Osteoblast (primary cell): ENCODE data around the gene BICD2. TPM values are rescaled to one million over a fixed set of nuclear protein-coding genes. Genes with fewer than 3 reads are reported as not detected.
A peak's percentile ranks its signal among the peaks of the same experiment; 100 is the strongest.

Source experiments
- DNase-seq: peaks from one replicate; pipeline ENCODE4 v3.0.0; 2011; ENCODE audit warnings: low spot score, mixed read lengths; ENCODE audit not compliant: insufficient read length; ENCODE audit errors: missing footprints
- H2AFZ ChIP-seq: 2 replicates; pipeline ENCODE4 v1.6.0; 2011; ENCODE audit warnings: mild to moderate bottlenecking, low read length
- H3K27ac ChIP-seq: 2 replicates; pipeline ENCODE4 v1.5.1; 2011; ENCODE audit warnings: mild to moderate bottlenecking, low read depth, low read length, moderate library complexity
- H3K27me3 ChIP-seq: 2 replicates; pipeline ENCODE4 v1.6.0; 2012; ENCODE audit warnings: mild to moderate bottlenecking, control low read depth, inconsistent platforms, low read length, moderate library complexity; ENCODE audit not compliant: insufficient read depth
- H3K36me3 ChIP-seq: 2 replicates; pipeline ENCODE4 v1.5.1; 2011; ENCODE audit warnings: mild to moderate bottlenecking, low read length, control low read depth, moderate library complexity; ENCODE audit not compliant: insufficient read depth
- H3K4me1 ChIP-seq: 2 replicates; pipeline ENCODE4 v1.5.1; 2011; ENCODE audit warnings: mild to moderate bottlenecking, low read length, control low read depth, moderate library complexity; ENCODE audit not compliant: insufficient read depth
- H3K4me2 ChIP-seq: 2 replicates; pipeline ENCODE4 v1.6.0; 2011; ENCODE audit warnings: mild to moderate bottlenecking, low read length; ENCODE audit not compliant: insufficient read depth
- H3K4me3 ChIP-seq: fragments of 200-600 bp; sonication (generic); 3 replicates; pipeline ENCODE4 v1.5.1; 2012; ENCODE audit warnings: mild to moderate bottlenecking, low read length, inconsistent platforms; ENCODE audit not compliant: insufficient read depth
- H3K79me2 ChIP-seq: 2 replicates; pipeline ENCODE4 v1.6.0; 2012; ENCODE audit warnings: mild to moderate bottlenecking, low read length, control low read depth, inconsistent platforms; ENCODE audit not compliant: insufficient read depth
- H3K9me3 ChIP-seq: 2 replicates; pipeline ENCODE4 v1.5.1; 2011; ENCODE audit warnings: low read depth, low read length, control low read depth
- H4K20me1 ChIP-seq: 2 replicates; pipeline ENCODE4 v1.6.0; 2012; ENCODE audit warnings: mild to moderate bottlenecking, low read length, control low read depth; ENCODE audit not compliant: insufficient read depth
- CTCF ChIP-seq: IDR thresholded peaks from 2 replicates; pipeline ENCODE4 v1.5.1; 2011; ENCODE audit warnings: mild to moderate bottlenecking, low read depth, low read length, moderate library complexity; ENCODE audit errors: extremely low read depth
- total RNA-seq: library from RNA; depleted of rRNA; stranded (reverse); fragments of >200 nt; gene quantifications from 2 replicates; pipeline ENCODE4 v1.2.3, GENCODE V29; 2012

The BICD2 gene
- total RNA-seq, 1 donor: 31.8 TPM

GRCh38 chr9:92680166-92681119 is 84.2 kb downstream of the BICD2 start:
- Histone ChIP-seq H3K27me3 (no peaks in the 10 kb centered on the region), H3K4me3 (no peak overlapping the region), H2AFZ (peak overlapping the region; percentile 34), H4K20me1 (no peaks in the 10 kb centered on the region), H3K79me2 (no peaks in the 10 kb centered on the region), H3K27ac (no peak overlapping the region), H3K4me1 (peaks cover 12% of the 10 kb centered on the region), H3K9me3 (no peaks in the 10 kb centered on the region), H3K4me2 (peak overlapping the region; percentile 33), H3K36me3 (no peaks in the 10 kb centered on the region)
- no peak for TF ChIP-seq CTCF
- peak; percentile 62 for DNase-seq

DNA sequence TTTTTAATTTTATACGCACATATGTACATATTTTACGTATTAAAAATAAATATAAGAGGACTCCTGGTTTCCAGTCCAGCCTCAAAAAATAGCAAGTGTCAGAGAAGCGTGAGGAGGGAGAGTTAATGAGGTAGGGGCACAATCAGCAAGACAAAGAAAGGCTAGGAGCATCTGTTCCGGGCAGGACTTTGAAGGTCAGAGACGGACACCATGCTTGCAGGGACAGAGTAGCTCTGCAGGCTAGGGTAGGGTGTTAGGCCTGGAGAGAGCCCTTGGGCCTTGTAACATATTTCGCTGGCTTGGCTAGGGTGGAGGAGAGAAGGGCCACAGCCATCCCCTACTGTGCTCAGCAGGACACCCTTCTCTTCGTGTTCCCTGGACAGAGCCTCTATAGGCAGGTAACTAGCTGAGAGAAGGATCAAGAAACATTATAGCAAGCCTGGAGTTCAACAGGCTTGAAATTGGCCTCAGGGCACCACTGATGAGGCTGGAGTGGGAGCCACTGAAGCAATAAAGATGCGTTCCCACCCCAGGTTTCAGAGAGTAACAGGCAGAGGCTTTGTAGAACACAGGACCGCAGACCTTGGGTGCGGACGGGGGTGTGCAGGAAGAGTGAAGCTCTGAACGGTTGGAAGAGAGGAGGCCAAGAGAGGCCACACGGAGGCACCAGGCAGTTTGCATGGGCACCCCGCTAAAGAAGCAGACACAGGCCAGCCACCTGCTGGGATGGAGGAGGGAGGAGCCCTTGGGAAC is 85.0 kb downstream of the BICD2 start:
- Histone ChIP-seq H3K4me1 (peaks cover 12% of the 10 kb centered on the region), H3K27ac (no peak overlapping the region), H3K27me3 (no peaks in the 10 kb centered on the region), H3K79me2 (no peaks in the 10 kb centered on the region), H3K36me3 (no peaks in the 10 kb centered on the region), H2AFZ (peak overlapping the region; percentile 29), H3K4me2 (no peak overlapping the region), H3K4me3 (no peak overlapping the region), H4K20me1 (no peaks in the 10 kb centered on the region), H3K9me3 (no peaks in the 10 kb centered on the region)
- TF ChIP-seq CTCF: no peak
- DNase-seq: no peak

- peaks cover 15% of the 10 kb centered on the region for H3K4me1 ChIP-seq
- peak; percentile 91 for DNase-seq
- peak overlapping the region; percentile 93 for H3K4me2 ChIP-seq
- peak overlapping the region; percentile 88 for H3K4me3 ChIP-seq
- no peaks in the 10 kb centered on the region for H3K27me3 ChIP-seq
- peaks cover 20% of the 10 kb centered on the region for H4K20me1 ChIP-seq
- H3K27ac ChIP-seq: peak overlapping the region; percentile 96
- TF ChIP-seq CTCF: no peak
- H3K79me2 ChIP-seq: peaks cover 39% of the 10 kb centered on the region
- no peak overlapping the region for H2AFZ ChIP-seq
- peaks cover 7% of the 10 kb centered on the region for H3K36me3 ChIP-seq
- H3K9me3 ChIP-seq: no peaks in the 10 kb centered on the region
Observed at GRCh38 chr9:92671323-92671722, 93.3 kb downstream of the BICD2 start.
